ENCODE data around the gene UQCRH. TPM values are rescaled to one million over a fixed set of nuclear protein-coding genes. Genes with fewer than 3 reads are reported as not detected.
A peak's percentile ranks its signal among the peaks of the same experiment; 100 is the strongest.

The UQCRH gene
- total and polyA plus RNA-seq, 2 of the 13 experiments (the other 11 are each of a cell fraction or from before 2014, with no cell fraction given) = 548 to 556 TPM

- TF ChIP-seq CAMTA2 (CRISPR knock-in tag; IDR thresholded peaks at IDR 0.05; ENCODE audit: borderline replicate concordance) (peak; percentile 38; the same call in 1 of the 2 replicates), RBM39 (IDR thresholded peaks at IDR 0.05; ENCODE audit: low read depth, low read length, poor library complexity, severe bottlenecking) (peak; percentile 22), POLR2AphosphoS5 (IDR thresholded peaks at IDR 0.05; ENCODE audit: low read depth, low read length) (no peak), KDM2A (CRISPR knock-in tag; IDR thresholded peaks at IDR 0.05; ENCODE audit: borderline replicate concordance, low read depth) (peak; percentile 28; the same call in 1 of the 2 replicates), ZNF660 (CRISPR knock-in tag; IDR thresholded peaks at IDR 0.05; ENCODE audit: borderline replicate concordance, low read depth) (no peak), ZNF296 (CRISPR knock-in tag; conservative IDR thresholded peaks at IDR 0.05) (0 out of 2 replicates have a peak, but pooled peaks have one; percentile 22), MEIS2 (CRISPR knock-in tag; IDR thresholded peaks at IDR 0.05) (peak; percentile 55; the same call in 1 of the 2 replicates), ETV6 (CRISPR knock-in tag; conservative IDR thresholded peaks at IDR 0.05) (peak; percentile 60; the same call in 1 of the 2 replicates), MTA3 (CRISPR knock-in tag; IDR thresholded peaks at IDR 0.05) (no peak; the same call in 1 of the 2 replicates), ZNF746 (CRISPR knock-in tag; IDR thresholded peaks at IDR 0.05) (no peak), ZNF776 (CRISPR knock-in tag; IDR thresholded peaks at IDR 0.05) (peak; percentile 39; the same call in 1 of the 2 replicates), MAZ (IDR thresholded peaks at IDR 0.05; ENCODE audit: borderline replicate concordance, low read depth, low read length) (no peak), MAZ (CRISPR knock-in tag; IDR thresholded peaks at IDR 0.05; ENCODE audit: low read depth) (no peak), REXO4 (CRISPR knock-in tag; IDR thresholded peaks at IDR 0.05; ENCODE audit: borderline replicate concordance) (0 out of 2 replicates have a peak, but pooled peaks have one; percentile 35), ZNF740 (CRISPR knock-in tag; IDR thresholded peaks at IDR 0.05) (0 out of 2 replicates have a peak, but pooled peaks have one; percentile 26)
- TF ChIP-seq, protein P1, sequence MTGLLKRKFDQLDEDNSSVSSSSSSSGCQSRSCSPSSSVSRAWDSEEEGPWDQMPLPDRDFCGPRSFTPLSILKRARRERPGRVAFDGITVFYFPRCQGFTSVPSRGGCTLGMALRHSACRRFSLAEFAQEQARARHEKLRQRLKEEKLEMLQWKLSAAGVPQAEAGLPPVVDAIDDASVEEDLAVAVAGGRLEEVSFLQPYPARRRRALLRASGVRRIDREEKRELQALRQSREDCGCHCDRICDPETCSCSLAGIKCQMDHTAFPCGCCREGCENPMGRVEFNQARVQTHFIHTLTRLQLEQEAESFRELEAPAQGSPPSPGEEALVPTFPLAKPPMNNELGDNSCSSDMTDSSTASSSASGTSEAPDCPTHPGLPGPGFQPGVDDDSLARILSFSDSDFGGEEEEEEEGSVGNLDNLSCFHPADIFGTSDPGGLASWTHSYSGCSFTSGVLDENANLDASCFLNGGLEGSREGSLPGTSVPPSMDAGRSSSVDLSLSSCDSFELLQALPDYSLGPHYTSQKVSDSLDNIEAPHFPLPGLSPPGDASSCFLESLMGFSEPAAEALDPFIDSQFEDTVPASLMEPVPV (CRISPR knock-in tag; IDR thresholded peaks at IDR 0.05) = peak; percentile 39; the same call in 1 of the 2 replicates
- TF ChIP-seq, protein P2, sequence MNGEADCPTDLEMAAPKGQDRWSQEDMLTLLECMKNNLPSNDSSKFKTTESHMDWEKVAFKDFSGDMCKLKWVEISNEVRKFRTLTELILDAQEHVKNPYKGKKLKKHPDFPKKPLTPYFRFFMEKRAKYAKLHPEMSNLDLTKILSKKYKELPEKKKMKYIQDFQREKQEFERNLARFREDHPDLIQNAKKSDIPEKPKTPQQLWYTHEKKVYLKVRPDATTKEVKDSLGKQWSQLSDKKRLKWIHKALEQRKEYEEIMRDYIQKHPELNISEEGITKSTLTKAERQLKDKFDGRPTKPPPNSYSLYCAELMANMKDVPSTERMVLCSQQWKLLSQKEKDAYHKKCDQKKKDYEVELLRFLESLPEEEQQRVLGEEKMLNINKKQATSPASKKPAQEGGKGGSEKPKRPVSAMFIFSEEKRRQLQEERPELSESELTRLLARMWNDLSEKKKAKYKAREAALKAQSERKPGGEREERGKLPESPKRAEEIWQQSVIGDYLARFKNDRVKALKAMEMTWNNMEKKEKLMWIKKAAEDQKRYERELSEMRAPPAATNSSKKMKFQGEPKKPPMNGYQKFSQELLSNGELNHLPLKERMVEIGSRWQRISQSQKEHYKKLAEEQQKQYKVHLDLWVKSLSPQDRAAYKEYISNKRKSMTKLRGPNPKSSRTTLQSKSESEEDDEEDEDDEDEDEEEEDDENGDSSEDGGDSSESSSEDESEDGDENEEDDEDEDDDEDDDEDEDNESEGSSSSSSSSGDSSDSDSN (CRISPR knock-in tag; IDR thresholded peaks at IDR 0.05) = peak; percentile 66; the same call in 1 of the 2 replicates
- TF ChIP-seq, protein P3, sequence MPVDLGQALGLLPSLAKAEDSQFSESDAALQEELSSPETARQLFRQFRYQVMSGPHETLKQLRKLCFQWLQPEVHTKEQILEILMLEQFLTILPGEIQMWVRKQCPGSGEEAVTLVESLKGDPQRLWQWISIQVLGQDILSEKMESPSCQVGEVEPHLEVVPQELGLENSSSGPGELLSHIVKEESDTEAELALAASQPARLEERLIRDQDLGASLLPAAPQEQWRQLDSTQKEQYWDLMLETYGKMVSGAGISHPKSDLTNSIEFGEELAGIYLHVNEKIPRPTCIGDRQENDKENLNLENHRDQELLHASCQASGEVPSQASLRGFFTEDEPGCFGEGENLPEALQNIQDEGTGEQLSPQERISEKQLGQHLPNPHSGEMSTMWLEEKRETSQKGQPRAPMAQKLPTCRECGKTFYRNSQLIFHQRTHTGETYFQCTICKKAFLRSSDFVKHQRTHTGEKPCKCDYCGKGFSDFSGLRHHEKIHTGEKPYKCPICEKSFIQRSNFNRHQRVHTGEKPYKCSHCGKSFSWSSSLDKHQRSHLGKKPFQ (CRISPR knock-in tag; IDR thresholded peaks at IDR 0.05; ENCODE audit: insufficient replicate concordance) = peak; percentile 52
- TF ChIP-seq, protein P4, sequence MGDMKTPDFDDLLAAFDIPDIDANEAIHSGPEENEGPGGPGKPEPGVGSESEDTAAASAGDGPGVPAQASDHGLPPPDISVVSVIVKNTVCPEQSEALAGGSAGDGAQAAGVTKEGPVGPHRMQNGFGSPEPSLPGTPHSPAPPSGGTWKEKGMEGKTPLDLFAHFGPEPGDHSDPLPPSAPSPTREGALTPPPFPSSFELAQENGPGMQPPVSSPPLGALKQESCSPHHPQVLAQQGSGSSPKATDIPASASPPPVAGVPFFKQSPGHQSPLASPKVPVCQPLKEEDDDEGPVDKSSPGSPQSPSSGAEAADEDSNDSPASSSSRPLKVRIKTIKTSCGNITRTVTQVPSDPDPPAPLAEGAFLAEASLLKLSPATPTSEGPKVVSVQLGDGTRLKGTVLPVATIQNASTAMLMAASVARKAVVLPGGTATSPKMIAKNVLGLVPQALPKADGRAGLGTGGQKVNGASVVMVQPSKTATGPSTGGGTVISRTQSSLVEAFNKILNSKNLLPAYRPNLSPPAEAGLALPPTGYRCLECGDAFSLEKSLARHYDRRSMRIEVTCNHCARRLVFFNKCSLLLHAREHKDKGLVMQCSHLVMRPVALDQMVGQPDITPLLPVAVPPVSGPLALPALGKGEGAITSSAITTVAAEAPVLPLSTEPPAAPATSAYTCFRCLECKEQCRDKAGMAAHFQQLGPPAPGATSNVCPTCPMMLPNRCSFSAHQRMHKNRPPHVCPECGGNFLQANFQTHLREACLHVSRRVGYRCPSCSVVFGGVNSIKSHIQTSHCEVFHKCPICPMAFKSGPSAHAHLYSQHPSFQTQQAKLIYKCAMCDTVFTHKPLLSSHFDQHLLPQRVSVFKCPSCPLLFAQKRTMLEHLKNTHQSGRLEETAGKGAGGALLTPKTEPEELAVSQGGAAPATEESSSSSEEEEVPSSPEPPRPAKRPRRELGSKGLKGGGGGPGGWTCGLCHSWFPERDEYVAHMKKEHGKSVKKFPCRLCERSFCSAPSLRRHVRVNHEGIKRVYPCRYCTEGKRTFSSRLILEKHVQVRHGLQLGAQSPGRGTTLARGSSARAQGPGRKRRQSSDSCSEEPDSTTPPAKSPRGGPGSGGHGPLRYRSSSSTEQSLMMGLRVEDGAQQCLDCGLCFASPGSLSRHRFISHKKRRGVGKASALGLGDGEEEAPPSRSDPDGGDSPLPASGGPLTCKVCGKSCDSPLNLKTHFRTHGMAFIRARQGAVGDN (CRISPR knock-in tag; IDR thresholded peaks at IDR 0.05) = peak; percentile 2; the same call in 1 of the 2 replicates
These were observed 859 bp upstream of the UQCRH start (continued) for GRCh38 chr1:46302641-46303037.

All from HepG2 (cell line).